ENCODE measurements around the gene CFL2. TPM values are rescaled to one million over a fixed set of nuclear protein-coding genes. Genes with fewer than 3 reads are reported as not detected.
A peak's percentile ranks its signal among the peaks of the same experiment; 100 is the strongest.
"Not testable (repeated sequence)": the region's sequence is repeated elsewhere in the genome, so short reads cannot be mapped to it uniquely, and the experiment has no call there.

The CFL2 gene
- total RNA-seq, 6 donors from 2014 or later: 8.4 to 51.6 (median 40.7) TPM

GRCh38 chr14:34750233-34750632, 35.8 kb upstream of the CFL2 start:
- Histone ChIP-seq H3K4me1 (no peaks in the 10 kb centered on the region), H3K9me3 (no peaks in the 10 kb centered on the region), H3K36me3 (peaks cover 0 to 27% (median 7%) of the 10 kb centered on the region in 4 donors), H3K27me3 (no peaks in the 10 kb centered on the region), H3K4me3 (no peak overlapping the region), H3K27ac (no peak overlapping the region)
- DNase-seq: no peak
- WGBS, 2 donors: 98 to 99% methylated on average over 2 of the region's 2 CpGs
- ATAC-seq (ENCODE audit: low FRiP score in 2 of 2): peak in 1 of 2 donors; percentile 39
- no peak for TF ChIP-seq CTCF (IDR thresholded peaks at IDR 0.05)
- no peak for TF ChIP-seq POLR2A (IDR thresholded peaks at IDR 0.05)
- no peak for TF ChIP-seq EP300 (IDR thresholded peaks at IDR 0.05)
- TF ChIP-seq POLR2AphosphoS5 (IDR thresholded peaks at IDR 0.05): no peak

GRCh38 chr14:34749408-34749807, 35.0 kb upstream of the CFL2 start:
- H3K27ac ChIP-seq: no peak overlapping the region
- H3K27me3 ChIP-seq: no peaks in the 10 kb centered on the region
- TF ChIP-seq CTCF (IDR thresholded peaks at IDR 0.05) (no peak), POLR2AphosphoS5 (IDR thresholded peaks at IDR 0.05) (no peak), POLR2A (IDR thresholded peaks at IDR 0.05) (no peak), EP300 (IDR thresholded peaks at IDR 0.05) (no peak)
- no peak overlapping the region for H3K4me3 ChIP-seq
- WGBS, 2 donors: 91 to 92% methylated on average over 6 of the region's 6 CpGs
- ATAC-seq (ENCODE audit: low FRiP score in 2 of 2) (no peak), DNase-seq (no peak)
- H3K4me1 ChIP-seq: no peaks in the 10 kb centered on the region
- H3K9me3 ChIP-seq: no peaks in the 10 kb centered on the region
- H3K36me3 ChIP-seq: peaks cover 0 to 19% (median 5%) of the 10 kb centered on the region in 4 donors

- WGBS, 2 donors: 47 to 67% methylated on average over 8 of the region's 8 CpGs
- DNase-seq (peak in 1 of 2 donors; percentile 30), ATAC-seq (ENCODE audit: low FRiP score in 2 of 2) (no peak)
- H3K27ac ChIP-seq: no peak overlapping the region
- H3K36me3 ChIP-seq: no peaks in the 10 kb centered on the region
- no peak overlapping the region for H3K4me3 ChIP-seq
- peaks cover 0 to 6% (median 0%) of the 10 kb centered on the region in 4 donors for H3K4me1 ChIP-seq
- no peaks in the 10 kb centered on the region for H3K9me3 ChIP-seq
- no peaks in the 10 kb centered on the region for H3K27me3 ChIP-seq
- no peak for TF ChIP-seq POLR2AphosphoS5 (IDR thresholded peaks at IDR 0.05)
- TF ChIP-seq CTCF (IDR thresholded peaks at IDR 0.05): no peak
- no peak for TF ChIP-seq EP300 (IDR thresholded peaks at IDR 0.05)
- no peak for TF ChIP-seq POLR2A (IDR thresholded peaks at IDR 0.05)
Observed at GRCh38 chr14:34742270-34743115, 28.1 kb upstream of the CFL2 start.

GRCh38 chr14:34741840-34742239, 27.4 kb upstream of the CFL2 start:
- no peaks in the 10 kb centered on the region for H3K9me3 ChIP-seq
- no peak overlapping the region for H3K4me3 ChIP-seq
- H3K27ac ChIP-seq: no peak overlapping the region
- WGBS, 2 donors: 52 to 78% methylated on average over 1 of the region's 1 CpG
- TF ChIP-seq POLR2A (IDR thresholded peaks at IDR 0.05): no peak
- H3K27me3 ChIP-seq: no peaks in the 10 kb centered on the region
- ATAC-seq (ENCODE audit: low FRiP score in 2 of 2): no peak
- no peaks in the 10 kb centered on the region for H3K36me3 ChIP-seq
- no peak for DNase-seq
- H3K4me1 ChIP-seq: peaks cover 0 to 6% (median 0%) of the 10 kb centered on the region in 4 donors

GRCh38 chr14:34740139-34740538, 25.7 kb upstream of the CFL2 start:
- H3K27me3 ChIP-seq; H3K4me3 ChIP-seq; DNase-seq; H3K9me3 ChIP-seq; H3K36me3 ChIP-seq; H3K4me1 ChIP-seq; ATAC-seq (ENCODE audit: low FRiP score in 2 of 2); H3K27ac ChIP-seq: not testable (repeated sequence)
- 88% methylated on average over 6 of the region's 6 CpGs for WGBS, 2 donors

- H3K4me1 ChIP-seq; DNase-seq; H3K27ac ChIP-seq; H3K36me3 ChIP-seq; H3K27me3 ChIP-seq; ATAC-seq (ENCODE audit: low FRiP score in 2 of 2); H3K4me3 ChIP-seq; H3K9me3 ChIP-seq: not testable (repeated sequence)
- 60 to 90% methylated on average over 3 to 4 of the region's 4 CpGs for WGBS, 2 donors
Observed at GRCh38 chr14:34737079-34737478, 22.7 kb upstream of the CFL2 start.

Measured in upper lobe of left lung (tissue), 6 donors.